Neural crest cell (in vitro differentiated cells): ENCODE measurements around the gene LRMDA. TPM values are rescaled to one million over a fixed set of nuclear protein-coding genes. Genes with fewer than 3 reads are reported as not detected.

Experiments
- DNase-seq: peaks from one replicate; pipeline ENCODE4 v3.0.0; 2021; ENCODE audit warnings: low read depth, mixed read lengths, low spot score
- H3K27ac Mint-ChIP-seq: one replicate; pipeline ENCODE4 v1.8.0; 2021; ENCODE audit warnings: mild to moderate bottlenecking, mixed read lengths; ENCODE audit not compliant: unreplicated experiment
- H3K27me3 Mint-ChIP-seq: 2 replicates; pipeline ENCODE4 v1.8.0; 2021; ENCODE audit warnings: low read depth, mild to moderate bottlenecking, mixed read lengths
- H3K36me3 Mint-ChIP-seq: 2 replicates; pipeline ENCODE4 v1.8.0; 2021; ENCODE audit warnings: low read depth, mild to moderate bottlenecking, mixed read lengths
- H3K4me1 Mint-ChIP-seq: 2 replicates; pipeline ENCODE4 v1.8.0; 2021; ENCODE audit warnings: mixed read lengths
- H3K4me3 Mint-ChIP-seq: one replicate; pipeline ENCODE4 v1.8.0; 2021; ENCODE audit warnings: mild to moderate bottlenecking, mixed read lengths
- H3K9me3 Mint-ChIP-seq: 2 replicates; pipeline ENCODE4 v1.8.0; 2021; ENCODE audit warnings: mixed read lengths
- CTCF ChIP-seq: fragments of 200-600 bp; sonication (generic); conservative IDR thresholded peaks from 2 replicates; pipeline ENCODE4 v1.5.0; 2021; ENCODE audit warnings: antibody characterized with exemption, mild to moderate bottlenecking
- total RNA-seq: library from RNA; stranded (reverse); gene quantifications from 2 replicates; pipeline ENCODE4 v1.2.1, GENCODE V29; 2021

The LRMDA gene
- total RNA-seq, 1 donor from 2014 or later: 3.1 TPM

GRCh38 chr10:76002262-76002854 lies 570.9 kb downstream of the LRMDA start:
- Mint-ChIP-seq H3K4me3 (no peak overlapping the region), H3K27me3 (no peaks in the 10 kb centered on the region), H3K4me1 (peaks cover 15% of the 10 kb centered on the region), H3K36me3 (no peaks in the 10 kb centered on the region), H3K9me3 (no peaks in the 10 kb centered on the region), H3K27ac (no peak overlapping the region)
- no peak for DNase-seq
- no peak for TF ChIP-seq CTCF

GRCh38 chr10:76007667-76008181 lies 576.3 kb downstream of the LRMDA start:
- H3K4me1 Mint-ChIP-seq: peaks cover 50% of the 10 kb centered on the region
- H3K9me3 Mint-ChIP-seq: no peaks in the 10 kb centered on the region
- TF ChIP-seq CTCF: no peak
- no peaks in the 10 kb centered on the region for H3K36me3 Mint-ChIP-seq
- H3K27ac Mint-ChIP-seq: no peak overlapping the region
- H3K27me3 Mint-ChIP-seq: no peaks in the 10 kb centered on the region
- H3K4me3 Mint-ChIP-seq: peak overlapping the region; percentile 73
- no peak for DNase-seq

GRCh38 chr10:76009531-76009930 lies 578.1 kb downstream of the LRMDA start:
- Mint-ChIP-seq H3K36me3 (no peaks in the 10 kb centered on the region), H3K4me1 (peaks cover 57% of the 10 kb centered on the region), H3K4me3 (peak overlapping the region; percentile 47), H3K9me3 (no peaks in the 10 kb centered on the region), H3K27me3 (no peaks in the 10 kb centered on the region), H3K27ac (no peak overlapping the region)
- DNase-seq: no peak
- no peak for TF ChIP-seq CTCF

- Mint-ChIP-seq H3K4me1 (peaks cover 57% of the 10 kb centered on the region), H3K27me3 (no peaks in the 10 kb centered on the region), H3K9me3 (no peaks in the 10 kb centered on the region), H3K36me3 (no peaks in the 10 kb centered on the region), H3K27ac (no peak overlapping the region), H3K4me3 (no peak overlapping the region)
- TF ChIP-seq CTCF: no peak
- DNase-seq: no peak
These were observed 579.3 kb downstream of the LRMDA start for GRCh38 chr10:76010703-76011102.

- Mint-ChIP-seq H3K27me3 (no peaks in the 10 kb centered on the region), H3K4me1 (peaks cover 37% of the 10 kb centered on the region), H3K36me3 (no peaks in the 10 kb centered on the region), H3K9me3 (no peaks in the 10 kb centered on the region), H3K4me3 (no peak overlapping the region), H3K27ac (no peak overlapping the region)
- no peak for TF ChIP-seq CTCF
- no peak for DNase-seq
These were observed 581.4 kb downstream of the LRMDA start for GRCh38 chr10:76012716-76013327.
